Neural cell (in vitro differentiated cells): ENCODE data around the gene MAP2. TPM values are rescaled to one million over a fixed set of nuclear protein-coding genes. Genes with fewer than 3 reads are reported as not detected.

Experiments used
- H2AFZ ChIP-seq: fragments of 200-600, 300-800 bp; sonication (generic), shearing (Covaris generic); 2 replicates; pipeline ENCODE4 v1.6.0; 2014; ENCODE audit warnings: low read depth, mild to moderate bottlenecking, antibody characterized with exemption, low read length, moderate library complexity
- H3F3A ChIP-seq: fragments of 200-600 bp; shearing (Covaris generic); 2 replicates; pipeline ENCODE4 v1.6.1; 2016; ENCODE audit warnings: mild to moderate bottlenecking, moderate library complexity, mixed read lengths, antibody characterized with exemption, low read length; ENCODE audit not compliant: insufficient read depth, poor library complexity, severe bottlenecking
- H3K27ac ChIP-seq: fragments of 200-600, 300-800 bp; sonication (generic), shearing (Covaris generic); 2 replicates; pipeline ENCODE4 v1.5.1; 2014; ENCODE audit warnings: mild to moderate bottlenecking, low read length, moderate library complexity
- H3K27me3 ChIP-seq: fragments of 300-800, 200-600 bp; sonication (generic), shearing (Covaris generic); 2 replicates; pipeline ENCODE4 v1.6.0; 2014; ENCODE audit warnings: mild to moderate bottlenecking, low read depth, low read length, moderate library complexity; ENCODE audit not compliant: insufficient read depth
- H3K36me3 ChIP-seq: fragments of 300-800, 200-600 bp; sonication (generic), shearing (Covaris generic); 2 replicates; pipeline ENCODE4 v1.5.1; 2014; ENCODE audit warnings: mild to moderate bottlenecking, antibody characterized with exemption, low read length, moderate library complexity; ENCODE audit not compliant: insufficient read depth
- H3K4me2 ChIP-seq: fragments of 300-800, 200-600 bp; sonication (generic), shearing (Covaris generic); 2 replicates; pipeline ENCODE4 v1.6.0; 2014; ENCODE audit warnings: mild to moderate bottlenecking, low read length
- H3K4me3 ChIP-seq: fragments of 300-800, 200-600 bp; sonication (generic), shearing (Covaris generic); 2 replicates; pipeline ENCODE4 v1.5.1; 2014; ENCODE audit warnings: mild to moderate bottlenecking, low read length, moderate library complexity
- H3K79me2 ChIP-seq: fragments of 200-600 bp; shearing (Covaris generic); replicated peaks from 2 replicates; pipeline ENCODE4 v1.6.0; 2014; ENCODE audit warnings: mild to moderate bottlenecking, low read length, moderate library complexity; ENCODE audit not compliant: insufficient read depth
- H3K9ac ChIP-seq: fragments of 300-800, 200-600 bp; sonication (generic), shearing (Covaris generic); 2 replicates; pipeline ENCODE4 v1.6.1; 2016; ENCODE audit warnings: mild to moderate bottlenecking, low read length, mixed read lengths
- H3K9me2 ChIP-seq: fragments of 200-600 bp; shearing (Covaris generic); 2 replicates; pipeline ENCODE4 v1.6.1; 2016; ENCODE audit warnings: mild to moderate bottlenecking, low read length, mixed read lengths; ENCODE audit not compliant: insufficient read depth
- H3K9me3 ChIP-seq: fragments of 200-600, 300-800 bp; sonication (generic), shearing (Covaris generic); 2 replicates; pipeline ENCODE4 v1.6.1; 2016; ENCODE audit warnings: mild to moderate bottlenecking, mixed run types, low read length, moderate library complexity, mixed read lengths
- H4K20me1 ChIP-seq: fragments of 200-600 bp; shearing (Covaris generic); 2 replicates; pipeline ENCODE4 v1.6.1; 2016; ENCODE audit warnings: mild to moderate bottlenecking, mixed run types; ENCODE audit not compliant: insufficient read depth
- CTCF ChIP-seq: fragments of 450-650 bp; IDR thresholded peaks from 2 replicates; pipeline ENCODE4 v1.5.1; 2014; ENCODE audit warnings: antibody characterized with exemption, mild to moderate bottlenecking, moderate library complexity; ENCODE audit not compliant: poor library complexity, severe bottlenecking
- EP300 ChIP-seq: fragments of 450-650 bp; conservative IDR thresholded peaks from 2 replicates; pipeline ENCODE4 v1.6.1; 2014; ENCODE audit warnings: antibody characterized with exemption, mild to moderate bottlenecking, moderate library complexity; ENCODE audit not compliant: poor library complexity, severe bottlenecking
- EZH2 ChIP-seq: fragments of 200-600, 300-800 bp; shearing (Covaris generic), sonication (generic); IDR thresholded peaks from 2 replicates; pipeline ENCODE4 v1.6.1; 2014; ENCODE audit warnings: antibody characterized with exemption, low read length, borderline replicate concordance, mild to moderate bottlenecking; ENCODE audit not compliant: insufficient read depth, poor library complexity, severe bottlenecking
- MXI1 ChIP-seq: fragments of 450-650 bp; conservative IDR thresholded peaks from 2 replicates; pipeline ENCODE4 v1.6.1; 2014; ENCODE audit warnings: antibody characterized with exemption, mild to moderate bottlenecking; ENCODE audit not compliant: poor library complexity, severe bottlenecking
- POLR2AphosphoS5 ChIP-seq: IDR thresholded peaks from 2 replicates; pipeline ENCODE4 v1.6.1; 2012
- RAD21 ChIP-seq: fragments of 450-650 bp; conservative IDR thresholded peaks from 2 replicates; pipeline ENCODE4 v1.6.1; 2014; ENCODE audit warnings: antibody characterized with exemption, mild to moderate bottlenecking, moderate library complexity
- REST ChIP-seq: IDR thresholded peaks from 2 replicates; pipeline ENCODE4 v1.6.1; 2012; ENCODE audit warnings: borderline replicate concordance
- SMC3 ChIP-seq: fragments of 450-650 bp; conservative IDR thresholded peaks from 2 replicates; pipeline ENCODE4 v1.6.1; 2014; ENCODE audit warnings: antibody characterized with exemption, mild to moderate bottlenecking, moderate library complexity; ENCODE audit not compliant: poor library complexity
- TAF1 ChIP-seq: IDR thresholded peaks from 2 replicates; pipeline ENCODE4 v1.6.1; 2012; ENCODE audit warnings: low read depth
- polyA plus RNA-seq: library from polyadenylated mRNA; depleted of rRNA; stranded (reverse); fragments of >200 nt; gene quantifications from 2 replicates; pipeline ENCODE4 v1.2.3, GENCODE V29; 2014

Gene MAP2
- polyA plus RNA-seq, 1 donor from 2014 or later, result 450 TPM

- no peak for TF ChIP-seq TAF1
- no peak for TF ChIP-seq SMC3
- no peak for TF ChIP-seq POLR2AphosphoS5
- TF ChIP-seq RAD21, result no peak
- TF ChIP-seq CTCF, result no peak
- no peak for TF ChIP-seq REST
- no peak for TF ChIP-seq MXI1
- no peak for TF ChIP-seq EP300
- TF ChIP-seq EZH2, result no peak
- Histone ChIP-seq H3K36me3 (peaks cover 4% of the 10 kb centered on the region), H3K4me2 (no peak overlapping the region), H3K4me3 (no peak overlapping the region), H3K27me3 (no peaks in the 10 kb centered on the region), H4K20me1 (peaks cover 4% of the 10 kb centered on the region), H3F3A (peaks cover 4% of the 10 kb centered on the region), H3K9me3 (no peaks in the 10 kb centered on the region), H3K27ac (no peak overlapping the region), H2AFZ (no peak overlapping the region), H3K9me2 (no peaks in the 10 kb centered on the region), H3K9ac (no peak overlapping the region), H3K79me2 (peaks cover 88% of the 10 kb centered on the region)
Observed at GRCh38 chr2:209472871-209473270, 49.0 kb downstream of the MAP2 start.

GRCh38 chr2:209473930-209474419 is 50.1 kb downstream of the MAP2 start:
- Histone ChIP-seq H3K4me3 (no peak overlapping the region), H3K36me3 (peaks cover 4% of the 10 kb centered on the region), H3K9me3 (no peaks in the 10 kb centered on the region)

GRCh38 chr2:209474960-209475359 is 51.1 kb downstream of the MAP2 start:
- Histone ChIP-seq H3K9me3 (no peaks in the 10 kb centered on the region), H3K36me3 (no peaks in the 10 kb centered on the region), H3K27ac (no peak overlapping the region), H3F3A (peaks cover 4% of the 10 kb centered on the region), H4K20me1 (peaks cover 7% of the 10 kb centered on the region), H3K4me2 (no peak overlapping the region), H3K79me2 (peaks cover 90% of the 10 kb centered on the region), H3K9ac (no peak overlapping the region), H3K9me2 (no peaks in the 10 kb centered on the region), H3K4me3 (no peak overlapping the region), H3K27me3 (no peaks in the 10 kb centered on the region), H2AFZ (no peak overlapping the region)
- TF ChIP-seq EP300, result no peak
- no peak for TF ChIP-seq TAF1
- no peak for TF ChIP-seq RAD21
- TF ChIP-seq REST, result no peak
- no peak for TF ChIP-seq POLR2AphosphoS5
- TF ChIP-seq EZH2, result no peak
- TF ChIP-seq MXI1, result no peak
- TF ChIP-seq SMC3, result no peak
- no peak for TF ChIP-seq CTCF

More at GRCh38 chr2:209473930-209474419, 50.1 kb downstream of the MAP2 start:
- Histone ChIP-seq H4K20me1 (peaks cover 4% of the 10 kb centered on the region), H3K4me2 (no peak overlapping the region), H3K27me3 (no peaks in the 10 kb centered on the region), H3K9ac (no peak overlapping the region), H3K9me2 (no peaks in the 10 kb centered on the region), H3K79me2 (peaks cover 90% of the 10 kb centered on the region), H3F3A (peaks cover 4% of the 10 kb centered on the region), H3K27ac (no peak overlapping the region), H2AFZ (no peak overlapping the region)
- no peak for TF ChIP-seq EZH2
- TF ChIP-seq MXI1, result no peak
- no peak for TF ChIP-seq TAF1
